PC-9 (cell line): ENCODE data around the gene INPP5A.
"Not testable (repeated sequence)": the region's sequence is repeated elsewhere in the genome, so short reads cannot be mapped to it uniquely, and the experiment has no call there.

Experiments
- CTCF ChIP-seq: fragments of 200-600 bp; sonication (generic); conservative IDR thresholded peaks from 2 replicates; pipeline ENCODE4 v1.6.1; 2017; ENCODE audit warnings: mixed run types, antibody characterized with exemption, mild to moderate bottlenecking, moderate library complexity
- EZH2 ChIP-seq: fragments of 200-600 bp; sonication (generic); IDR thresholded peaks from 2 replicates; pipeline ENCODE4 v1.8.0; 2017; ENCODE audit warnings: antibody characterized with exemption, low read depth

- TF ChIP-seq CTCF, EZH2: not testable (repeated sequence)
Observed at GRCh38 chr10:132680741-132681140, 143.2 kb downstream of the INPP5A start.
